Frontal cortex (tissue), 4 donors: Measurements from ENCODE around the gene SYNPO. TPM values are rescaled to one million over a fixed set of nuclear protein-coding genes. Genes with fewer than 3 reads are reported as not detected.

Experiments used
- DNase-seq, 2 donors: peaks; one replicate each; pipeline ENCODE4 v3.0.0; 2012; ENCODE audit warnings: low spot score in 2 of 2
- FAIRE-seq: peaks from 2 replicates; lab custom pipeline; 2012; peaks lifted over from hg19 to GRCh38; lab: Jason Lieb, UNC
- total RNA-seq: library from RNA; depleted of rRNA; stranded (reverse); fragments of >200 nt; gene quantifications from one replicate; pipeline ENCODE4 v1.2.3, GENCODE V29; 2014
- donor health status: control.
- donor health status: control.
- donor health status: control.

SYNPO gene
- total RNA-seq, 1 donor from 2014 or later = 3.7 TPM

GRCh38 chr5:150639377-150639692 lies 1.1 kb upstream of the SYNPO start:
- no peak for FAIRE-seq
- DNase-seq = no peak

- FAIRE-seq (no peak), DNase-seq (no peak)
Measured at GRCh38 chr5:150639751-150640150, 709 bp upstream of the SYNPO start.

GRCh38 chr5:150641006-150641570 lies 628 bp downstream of the SYNPO start:
- no peak for FAIRE-seq
- no peak for DNase-seq

GRCh38 chr5:150641824-150642566 lies 1.5 kb downstream of the SYNPO start:
- FAIRE-seq (no peak), DNase-seq (no peak)

GRCh38 chr5:150642567-150642927 lies 2.1 kb downstream of the SYNPO start:
- DNase-seq = no peak
- FAIRE-seq = no peak

GRCh38 chr5:150642991-150643710 lies 2.7 kb downstream of the SYNPO start:
- FAIRE-seq = no peak

GRCh38 chr5:150644058-150644457 lies 3.6 kb downstream of the SYNPO start:
- FAIRE-seq (no peak), DNase-seq (no peak)

More at GRCh38 chr5:150642991-150643710, 2.7 kb downstream of the SYNPO start:
- DNase-seq = no peak

- no peak for DNase-seq
- FAIRE-seq = no peak
Measured at GRCh38 chr5:150644514-150644913, 4.1 kb downstream of the SYNPO start.

- no peak for DNase-seq
- no peak for FAIRE-seq
Measured at GRCh38 chr5:150645070-150645700, 4.7 kb downstream of the SYNPO start.

GRCh38 chr5:150647275-150648251 lies 7.1 kb downstream of the SYNPO start:
- no peak for DNase-seq

GRCh38 chr5:150648294-150649107 lies 8.0 kb downstream of the SYNPO start:
- FAIRE-seq = no peak
- no peak for DNase-seq

More at GRCh38 chr5:150647275-150648251, 7.1 kb downstream of the SYNPO start:
- FAIRE-seq = no peak

- FAIRE-seq (no peak), DNase-seq (no peak)
Measured at GRCh38 chr5:150649108-150650020, 8.9 kb downstream of the SYNPO start.

- no peak for DNase-seq
- no peak for FAIRE-seq
Measured at GRCh38 chr5:150650021-150651006, 9.9 kb downstream of the SYNPO start.

GRCh38 chr5:150651382-150651781 lies 10.9 kb downstream of the SYNPO start:
- DNase-seq (no peak), FAIRE-seq (no peak)

- FAIRE-seq (no peak), DNase-seq (no peak)
Measured at GRCh38 chr5:150651924-150652671, 11.6 kb downstream of the SYNPO start.
